ENCODE results near the gene MAP3K21.

MAP3K21 gene

DNA sequence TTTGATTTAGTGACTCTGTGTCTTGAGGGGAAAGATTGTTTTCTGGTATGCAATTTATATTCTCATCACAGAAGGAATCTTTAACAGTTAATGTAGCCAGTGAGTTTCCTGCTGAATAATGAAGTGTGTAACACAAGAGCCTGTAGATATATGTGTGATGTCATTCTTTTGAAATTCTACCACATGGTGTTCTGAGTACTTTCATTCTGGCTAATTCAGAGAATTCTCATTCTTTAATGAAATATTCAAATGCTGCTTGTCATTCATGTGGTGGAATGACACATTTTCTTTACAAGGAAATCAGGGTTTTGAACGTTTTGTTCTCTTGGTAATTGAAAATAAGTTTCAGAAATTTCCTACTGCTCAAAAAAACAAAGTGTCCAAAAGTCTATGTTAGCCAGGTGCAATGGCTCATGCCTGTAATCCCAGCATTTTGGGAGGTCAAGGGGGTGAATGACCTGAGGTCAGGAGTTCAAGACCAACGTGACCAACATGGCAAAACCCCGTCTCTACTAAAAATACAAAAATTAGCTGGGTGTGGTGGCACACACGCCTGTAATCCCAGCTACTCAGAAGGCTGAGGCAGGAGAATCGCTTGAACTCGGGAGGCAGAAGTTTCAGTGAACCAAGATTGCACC, 79.6 kb downstream of the MAP3K21 start:
- H3K27ac ChIP-seq, result no peak overlapping the region
- H3K36me3 ChIP-seq, result no peaks in the 10 kb centered on the region
- H3K4me2 ChIP-seq, result no peak overlapping the region
- no peaks in the 10 kb centered on the region for H4K20me1 ChIP-seq
- H3K9me3 ChIP-seq (replicated peaks in 1 of 11), result peaks cover 9 to 20% (median 19%) of the 10 kb centered on the region in 11 experiments; a peak in 21 of 22 replicates
- H3K4me3 ChIP-seq, result no peak overlapping the region
- no peak for TF ChIP-seq Cebpa-rat (IDR thresholded peaks at IDR 0.05)
- H3K27me3 ChIP-seq, result no peaks in the 10 kb centered on the region
- H3K4me1 ChIP-seq, result peaks cover 0 to 13% (median 0%) of the 10 kb centered on the region in 10 experiments; a peak in 3 of 20 replicates
- no peak overlapping the region for H3K9ac ChIP-seq

DNA sequence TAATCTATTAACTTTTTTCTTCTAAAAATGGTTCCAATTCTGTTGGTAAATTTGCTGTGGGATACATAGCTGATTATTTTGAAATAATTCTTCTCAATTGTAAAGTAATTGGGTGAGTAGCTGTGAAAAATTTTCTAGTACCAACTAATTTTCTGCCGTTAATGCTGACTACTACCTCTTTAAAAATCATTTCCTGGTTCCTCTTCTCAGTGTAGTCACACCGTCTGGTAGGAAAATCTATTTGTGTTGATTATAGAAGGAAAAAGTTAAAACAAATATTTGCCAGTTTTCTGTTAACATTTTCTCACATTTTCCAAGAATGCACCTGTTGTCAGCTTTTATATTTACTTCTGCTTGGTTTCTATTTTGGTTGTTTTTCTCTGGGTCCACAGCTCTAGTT, 82.0 kb downstream of the MAP3K21 start:
- Histone ChIP-seq H3K27me3 (no peaks in the 10 kb centered on the region), H3K36me3 (no peaks in the 10 kb centered on the region), H3K9me3 (replicated peaks in 1 of 11) (peaks cover 9 to 20% (median 19%) of the 10 kb centered on the region in 11 experiments; a peak in 21 of 22 replicates), H3K27ac (no peak overlapping the region), H3K4me2 (peak overlapping the region in 1 of 11 experiments; percentile 43; a peak in 2 of 22 replicates), H3K4me1 (peaks cover 0 to 13% (median 0%) of the 10 kb centered on the region in 10 experiments; a peak in 3 of 20 replicates), H3K4me3 (no peak overlapping the region), H3K9ac (no peak overlapping the region), H4K20me1 (no peaks in the 10 kb centered on the region)
- TF ChIP-seq Cebpa-rat (IDR thresholded peaks at IDR 0.05), result no peak

DNA sequence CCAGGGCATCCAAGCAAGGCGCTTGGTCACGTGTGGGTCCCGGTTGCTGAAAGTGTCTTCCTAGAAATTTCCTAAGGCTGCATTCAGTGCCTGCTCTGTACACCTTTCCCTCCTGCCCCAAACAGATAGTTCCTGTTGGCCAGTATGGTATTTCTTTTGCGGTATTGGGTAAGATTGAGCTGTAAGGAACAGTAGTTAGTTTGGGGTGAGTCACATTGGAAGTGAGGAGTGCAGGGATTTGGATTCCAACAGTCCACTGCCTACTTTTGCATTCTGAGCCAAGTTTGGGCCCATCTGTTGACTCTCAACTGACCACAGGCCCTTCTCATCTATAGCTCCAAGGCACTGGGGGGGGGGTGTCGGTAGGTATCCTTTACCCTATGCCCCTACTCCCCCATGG, 83.4 kb downstream of the MAP3K21 start:
- TF ChIP-seq Cebpa-rat (IDR thresholded peaks at IDR 0.05), result no peak
- no peak overlapping the region for H3K27ac ChIP-seq
- H3K36me3 ChIP-seq, result no peaks in the 10 kb centered on the region
- H3K9ac ChIP-seq, result no peak overlapping the region
- no peaks in the 10 kb centered on the region for H4K20me1 ChIP-seq
- H3K9me3 ChIP-seq (replicated peaks in 1 of 11), result peaks cover 9 to 20% (median 19%) of the 10 kb centered on the region in 11 experiments; a peak in 21 of 22 replicates
- no peak overlapping the region for H3K4me3 ChIP-seq
- H3K4me1 ChIP-seq, result peaks cover 0 to 13% (median 0%) of the 10 kb centered on the region in 10 experiments; a peak in 3 of 20 replicates
- no peaks in the 10 kb centered on the region for H3K27me3 ChIP-seq
- H3K4me2 ChIP-seq, result no peak overlapping the region

DNA sequence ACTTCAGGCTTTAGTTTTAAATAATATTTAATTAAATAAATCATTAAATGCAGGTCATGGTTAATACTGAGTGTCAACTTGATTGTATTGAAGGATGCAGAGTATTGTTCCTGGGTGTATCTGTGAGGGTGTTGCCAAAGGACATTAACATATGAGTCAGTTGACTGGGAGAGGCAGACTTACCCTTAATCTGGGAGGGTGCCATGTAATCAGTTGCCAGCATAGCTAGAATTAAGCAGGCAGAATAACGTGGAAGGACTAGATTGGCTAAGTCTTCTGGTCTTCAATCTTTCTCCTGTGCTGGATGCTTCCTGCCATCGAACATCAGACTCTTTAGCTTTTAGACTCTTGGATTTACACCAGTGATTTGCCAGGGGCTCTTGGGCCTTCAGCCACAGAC, 85.3 kb downstream of the MAP3K21 start:
- H3K9ac ChIP-seq, result no peak overlapping the region
- no peaks in the 10 kb centered on the region for H3K36me3 ChIP-seq
- no peaks in the 10 kb centered on the region for H4K20me1 ChIP-seq
- peaks cover 7 to 13% (median 12%) of the 10 kb centered on the region in 11 experiments; a peak in 21 of 22 replicates for H3K9me3 ChIP-seq (replicated peaks in 1 of 11)
- no peak overlapping the region for H3K27ac ChIP-seq
- H3K4me1 ChIP-seq, result peaks cover 0 to 13% (median 0%) of the 10 kb centered on the region in 10 experiments; a peak in 3 of 20 replicates
- H3K4me3 ChIP-seq, result no peak overlapping the region
- no peak overlapping the region for H3K4me2 ChIP-seq
- TF ChIP-seq Cebpa-rat (IDR thresholded peaks at IDR 0.05), result no peak
- no peaks in the 10 kb centered on the region for H3K27me3 ChIP-seq

DNA sequence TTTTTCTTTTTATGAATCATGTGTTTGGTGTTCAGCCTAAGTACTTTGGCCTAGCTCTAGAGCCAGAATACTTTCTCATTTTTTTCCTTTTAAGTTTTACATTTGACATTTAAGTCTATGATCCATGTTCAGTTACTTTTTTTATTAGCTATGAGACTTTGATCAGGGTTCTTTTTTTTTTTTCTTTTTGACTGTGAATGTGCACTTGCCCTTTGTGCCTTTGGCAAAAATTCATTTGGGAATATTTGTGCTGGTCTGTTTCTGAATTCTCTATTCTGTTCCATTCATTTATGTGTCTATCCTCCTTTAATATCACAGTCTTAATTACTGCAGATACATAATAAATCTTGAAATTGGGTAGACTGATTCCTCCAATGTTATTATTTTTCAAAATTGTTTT, 93.8 kb downstream of the MAP3K21 start:
- Histone ChIP-seq H3K4me1 (no peaks in the 10 kb centered on the region), H3K36me3 (no peaks in the 10 kb centered on the region), H3K27ac (no peak overlapping the region), H3K9ac (no peak overlapping the region), H3K4me2 (no peak overlapping the region), H3K4me3 (no peak overlapping the region), H3K9me3 (replicated peaks in 1 of 11) (peaks cover 0 to 8% (median 0%) of the 10 kb centered on the region in 11 experiments; a peak in 5 of 22 replicates), H3K27me3 (no peaks in the 10 kb centered on the region), H4K20me1 (no peaks in the 10 kb centered on the region)
- TF ChIP-seq Cebpa-rat (IDR thresholded peaks at IDR 0.05), result no peak

DNA sequence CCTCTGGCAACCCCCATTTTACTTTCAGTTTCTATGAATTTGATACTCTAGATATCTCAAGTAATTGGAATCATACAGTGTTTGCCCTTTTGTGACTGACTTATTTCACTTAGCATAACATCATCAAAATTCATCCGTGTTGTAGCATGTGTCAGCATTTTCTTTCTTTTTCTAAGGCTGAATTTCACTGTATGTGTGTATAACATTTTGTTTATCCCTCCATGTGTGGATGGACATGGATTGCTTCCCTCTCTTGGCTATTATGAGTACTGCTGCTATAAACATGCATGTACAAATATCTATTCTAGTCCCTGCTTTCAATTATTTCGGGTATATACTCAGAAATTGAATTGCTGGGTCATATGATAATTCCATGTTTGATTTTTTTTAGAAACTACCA, 97.3 kb downstream of the MAP3K21 start:
- H4K20me1 ChIP-seq, result no peaks in the 10 kb centered on the region
- no peak for TF ChIP-seq Cebpa-rat (IDR thresholded peaks at IDR 0.05)
- no peak overlapping the region for H3K4me2 ChIP-seq
- H3K36me3 ChIP-seq, result no peaks in the 10 kb centered on the region
- no peaks in the 10 kb centered on the region for H3K4me1 ChIP-seq
- H3K27ac ChIP-seq, result no peak overlapping the region
- H3K9ac ChIP-seq, result no peak overlapping the region
- peaks cover 0 to 8% (median 0%) of the 10 kb centered on the region in 11 experiments; a peak in 5 of 22 replicates for H3K9me3 ChIP-seq (replicated peaks in 1 of 11)
- H3K27me3 ChIP-seq, result no peaks in the 10 kb centered on the region
- H3K4me3 ChIP-seq, result no peak overlapping the region

DNA sequence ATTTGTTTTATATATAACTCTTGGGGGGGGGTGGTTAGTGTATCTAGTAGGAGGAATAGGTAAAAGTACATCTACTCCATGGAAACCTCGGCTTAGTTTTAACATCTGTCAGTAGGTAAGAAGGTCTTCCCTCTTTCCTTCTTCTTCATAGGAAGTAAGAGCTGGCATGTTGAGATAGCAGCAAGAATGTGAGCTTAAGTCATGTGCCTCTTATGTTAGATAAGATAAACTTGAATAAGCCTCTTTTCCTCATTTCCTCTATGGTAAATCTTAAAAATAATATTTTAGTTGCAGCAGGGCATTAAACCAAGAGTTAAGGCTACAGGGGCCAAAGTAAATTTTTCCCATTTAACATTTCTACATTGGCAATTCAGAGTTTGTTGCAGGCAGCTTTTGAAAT, 100.4 kb downstream of the MAP3K21 start:
- no peaks in the 10 kb centered on the region for H4K20me1 ChIP-seq
- H3K4me2 ChIP-seq, result no peak overlapping the region

DNA sequence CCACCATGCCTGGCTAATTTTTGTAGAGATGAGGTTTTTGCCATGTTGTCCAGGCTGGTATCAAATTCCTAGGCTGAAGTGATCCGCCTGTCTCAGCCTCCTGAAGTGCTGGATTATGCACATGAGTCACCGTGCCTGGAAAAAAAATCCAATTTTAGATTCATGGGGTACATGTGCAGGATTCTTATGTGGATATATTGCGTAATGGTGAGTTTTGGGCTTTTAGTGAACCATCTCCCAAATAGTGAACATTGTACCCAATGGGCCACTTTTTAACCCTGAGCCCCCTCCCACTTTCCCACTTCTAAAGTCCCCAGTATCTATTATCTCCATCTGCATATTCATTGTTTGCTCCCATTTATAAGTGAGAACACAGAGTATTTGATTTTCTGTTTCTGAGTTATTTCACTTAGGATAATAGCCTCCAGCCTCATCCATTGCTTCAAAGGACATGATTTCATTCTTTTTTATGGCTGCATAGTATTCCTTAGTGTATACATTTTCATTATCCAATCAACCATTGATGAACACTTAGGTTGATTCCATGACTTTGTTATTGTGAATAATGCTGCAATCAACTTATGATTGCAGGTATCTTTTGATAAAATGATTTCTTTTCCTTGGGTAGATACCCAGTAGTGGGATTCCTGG, 104.4 kb downstream of the MAP3K21 start:
- no peak overlapping the region for H3K4me2 ChIP-seq
- no peaks in the 10 kb centered on the region for H3K27me3 ChIP-seq
- peak in 5 of 11 experiments; percentile 34 to 72 (median 49); a peak in 4 of 22 replicates for TF ChIP-seq Cebpa-rat (IDR thresholded peaks at IDR 0.05)
- H4K20me1 ChIP-seq, result no peaks in the 10 kb centered on the region
- H3K9me3 ChIP-seq (replicated peaks in 1 of 11), result 0 out of 22 replicates have a peak, but pooled peaks cover 0 to 3% (median 0%) of the 10 kb centered on the region in 11 experiments
- H3K4me3 ChIP-seq, result no peak overlapping the region
- no peak overlapping the region for H3K27ac ChIP-seq
- no peak overlapping the region for H3K9ac ChIP-seq
- H3K36me3 ChIP-seq, result no peaks in the 10 kb centered on the region
- no peaks in the 10 kb centered on the region for H3K4me1 ChIP-seq

More for the DNA sequence above, 100.4 kb downstream of the MAP3K21 start:
- Histone ChIP-seq H3K36me3 (no peaks in the 10 kb centered on the region), H3K9ac (no peak overlapping the region), H3K4me1 (no peaks in the 10 kb centered on the region), H3K27ac (no peak overlapping the region), H3K27me3 (no peaks in the 10 kb centered on the region), H3K4me3 (no peak overlapping the region), H3K9me3 (replicated peaks in 1 of 11) (0 out of 22 replicates have a peak, but pooled peaks cover 0 to 3% (median 0%) of the 10 kb centered on the region in 11 experiments)
- TF ChIP-seq Cebpa-rat (IDR thresholded peaks at IDR 0.05), result no peak

DNA sequence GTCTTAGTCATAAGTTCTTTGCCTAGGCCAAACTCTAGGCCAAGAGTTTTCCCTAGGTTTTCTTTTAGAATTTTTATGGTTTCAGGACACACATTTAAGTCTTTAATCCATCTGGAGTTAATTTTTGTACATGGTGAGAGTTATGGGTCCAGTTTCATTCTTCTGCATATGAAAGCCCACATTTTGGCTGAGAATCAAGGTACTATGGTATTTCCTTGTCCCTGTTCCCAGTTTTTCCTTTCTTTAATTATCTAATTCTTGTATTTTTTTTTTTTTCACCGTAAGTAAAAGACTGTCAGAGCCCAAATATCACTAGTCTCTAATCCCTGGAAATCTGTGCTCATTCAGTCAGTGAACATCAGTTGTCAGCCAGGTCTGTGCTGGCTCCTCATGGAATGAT, 105.4 kb downstream of the MAP3K21 start:
- TF ChIP-seq Cebpa-rat (IDR thresholded peaks at IDR 0.05), result no peak
- Histone ChIP-seq H3K9ac (no peak overlapping the region), H3K4me3 (no peak overlapping the region), H3K9me3 (replicated peaks in 1 of 11) (0 out of 22 replicates have a peak, but pooled peaks cover 0 to 3% (median 0%) of the 10 kb centered on the region in 11 experiments), H3K36me3 (no peaks in the 10 kb centered on the region), H4K20me1 (no peaks in the 10 kb centered on the region), H3K27ac (no peak overlapping the region), H3K4me2 (no peak overlapping the region), H3K27me3 (no peaks in the 10 kb centered on the region), H3K4me1 (no peaks in the 10 kb centered on the region)

Measured in BLaER1 treated with 17β-estradiol and CSF1 and Interleukin-3, amounts not matched to agents 10 nM and 100 nM (cell line).